Measurements from ENCODE around the gene IL18R1.

The IL18R1 gene

GRCh38 chr2:102335871-102336366 is 19.7 kb upstream of the IL18R1 start:
- DNase-seq (ENCODE audit: low spot score): no peak
- no peak for TF ChIP-seq CTCF (IDR thresholded peaks at IDR 0.05; ENCODE audit: extremely low read depth, missing control alignments)

GRCh38 chr2:102336502-102336945 is 19.1 kb upstream of the IL18R1 start:
- no peak for DNase-seq (ENCODE audit: low spot score)
- no peak for TF ChIP-seq CTCF (IDR thresholded peaks at IDR 0.05; ENCODE audit: extremely low read depth, missing control alignments)

GRCh38 chr2:102337012-102337411 is 18.6 kb upstream of the IL18R1 start:
- no peak for TF ChIP-seq CTCF (IDR thresholded peaks at IDR 0.05; ENCODE audit: extremely low read depth, missing control alignments)
- DNase-seq (ENCODE audit: low spot score): no peak

GRCh38 chr2:102337481-102338386 is 17.9 kb upstream of the IL18R1 start:
- no peak for DNase-seq (ENCODE audit: low spot score)
- TF ChIP-seq CTCF (IDR thresholded peaks at IDR 0.05; ENCODE audit: extremely low read depth, missing control alignments): no peak

- TF ChIP-seq CTCF (IDR thresholded peaks at IDR 0.05; ENCODE audit: extremely low read depth, missing control alignments): no peak
- no peak for DNase-seq (ENCODE audit: low spot score)
Observed at GRCh38 chr2:102340778-102341177, 14.8 kb upstream of the IL18R1 start.

GRCh38 chr2:102342888-102343287 is 12.7 kb upstream of the IL18R1 start:
- TF ChIP-seq CTCF (IDR thresholded peaks at IDR 0.05; ENCODE audit: extremely low read depth, missing control alignments): no peak
- DNase-seq (ENCODE audit: low spot score): no peak

GRCh38 chr2:102344397-102344796 is 11.2 kb upstream of the IL18R1 start:
- no peak for DNase-seq (ENCODE audit: low spot score)
- no peak for TF ChIP-seq CTCF (IDR thresholded peaks at IDR 0.05; ENCODE audit: extremely low read depth, missing control alignments)

Data from GM20000 (cell line).